Dedifferentiated amniotic fluid mesenchymal stem cell (primary cell): Measurements from ENCODE around the gene ZIC1.

Source experiments
- DNase-seq: peaks from one replicate; pipeline ENCODE4 v3.0.0-alpha.2; 2016; ENCODE audit errors: extremely low spot score

ZIC1 gene

DNA sequence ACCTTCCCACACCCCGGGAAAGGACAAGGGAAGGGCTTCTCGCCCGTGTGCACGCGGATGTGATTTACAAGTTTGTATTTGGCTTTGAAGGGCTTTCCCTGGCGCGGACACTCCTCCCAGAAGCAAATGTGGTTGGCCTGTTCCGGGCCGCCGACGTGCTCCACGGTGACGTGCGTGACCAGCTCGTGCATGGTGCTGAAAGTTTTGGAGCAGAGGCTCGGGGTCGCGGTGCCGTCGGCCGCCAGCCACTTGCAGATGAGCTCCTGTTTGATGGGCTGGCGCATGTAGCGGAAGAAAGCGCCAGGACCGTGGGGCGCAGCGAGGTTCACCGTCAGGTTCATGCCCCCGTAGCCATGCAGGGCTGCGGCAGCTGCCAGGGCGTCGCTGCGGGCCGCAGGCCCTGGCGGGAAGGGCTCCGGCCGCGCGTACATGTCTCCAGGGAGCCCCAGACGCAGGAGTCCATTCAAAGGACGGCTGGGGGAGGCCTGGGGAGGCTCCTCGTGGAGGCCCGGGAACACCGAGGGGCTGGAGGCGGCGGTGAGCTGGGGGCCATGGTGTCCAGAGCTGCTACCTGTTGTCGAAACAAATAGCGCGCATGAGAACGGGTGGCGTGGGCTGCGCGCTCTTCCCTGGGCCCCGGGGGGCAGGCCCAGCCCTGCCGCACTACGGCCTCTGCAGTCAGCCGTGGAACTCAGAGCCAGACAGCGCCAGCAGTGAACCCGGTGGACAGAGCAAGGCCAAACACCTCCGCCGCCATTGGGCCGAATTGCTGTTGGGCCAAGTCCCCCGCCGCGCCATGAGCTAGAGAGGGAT lies 13.1 kb upstream of the ZIC1 start:
- DNase-seq: no peak

DNA sequence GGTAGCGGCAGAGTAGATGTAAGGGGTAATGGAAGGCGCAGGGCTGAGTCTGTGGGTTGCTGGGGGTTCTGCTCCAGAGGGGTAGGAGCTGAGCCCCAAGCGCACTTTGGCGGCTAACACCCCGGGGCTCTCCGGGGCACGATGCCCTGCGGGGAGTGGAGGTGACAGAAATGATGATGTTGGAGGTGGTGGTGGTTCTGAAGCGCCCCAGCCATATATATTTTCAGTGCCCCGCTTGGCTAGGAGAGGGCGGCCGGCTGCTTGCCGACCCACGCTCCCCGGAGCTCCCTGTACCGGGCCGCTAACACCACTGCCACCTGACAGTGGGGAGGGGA lies 12.5 kb upstream of the ZIC1 start:
- DNase-seq: no peak

DNA sequence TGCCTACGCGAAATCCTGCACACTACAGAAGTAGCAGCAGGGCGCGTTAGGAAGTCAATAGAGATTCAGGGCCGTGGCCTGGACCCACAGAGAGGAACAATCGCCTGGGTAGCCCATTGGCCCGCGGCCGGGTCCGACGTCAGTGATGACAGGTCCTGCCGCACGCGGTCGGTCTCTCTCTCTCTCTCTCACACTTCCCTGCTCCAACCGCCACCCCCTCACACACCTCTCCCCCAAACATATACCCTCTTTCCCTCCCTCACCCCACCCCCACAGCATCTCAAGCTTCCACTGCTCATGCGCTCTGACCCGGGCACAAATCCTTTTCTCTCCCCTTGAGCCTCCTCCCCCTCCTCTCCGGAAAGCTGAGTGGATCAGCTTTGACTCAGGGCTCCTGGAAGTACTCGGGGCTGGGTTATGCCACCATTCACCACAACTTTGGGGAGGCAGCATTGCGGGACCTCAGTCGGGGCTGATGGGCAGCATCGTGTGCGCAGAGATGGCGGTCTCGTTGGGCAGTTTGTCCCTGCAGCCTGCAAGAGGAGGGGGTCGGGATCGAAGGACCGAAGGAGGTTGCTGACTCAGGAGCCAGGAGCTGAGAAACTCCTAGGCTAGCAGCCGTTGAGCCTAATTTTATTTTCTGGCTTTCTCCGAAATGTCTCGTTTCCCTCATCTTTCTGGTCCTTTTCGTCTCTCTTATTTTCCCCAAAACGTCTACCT lies 11.8 kb upstream of the ZIC1 start:
- no peak for DNase-seq

DNA sequence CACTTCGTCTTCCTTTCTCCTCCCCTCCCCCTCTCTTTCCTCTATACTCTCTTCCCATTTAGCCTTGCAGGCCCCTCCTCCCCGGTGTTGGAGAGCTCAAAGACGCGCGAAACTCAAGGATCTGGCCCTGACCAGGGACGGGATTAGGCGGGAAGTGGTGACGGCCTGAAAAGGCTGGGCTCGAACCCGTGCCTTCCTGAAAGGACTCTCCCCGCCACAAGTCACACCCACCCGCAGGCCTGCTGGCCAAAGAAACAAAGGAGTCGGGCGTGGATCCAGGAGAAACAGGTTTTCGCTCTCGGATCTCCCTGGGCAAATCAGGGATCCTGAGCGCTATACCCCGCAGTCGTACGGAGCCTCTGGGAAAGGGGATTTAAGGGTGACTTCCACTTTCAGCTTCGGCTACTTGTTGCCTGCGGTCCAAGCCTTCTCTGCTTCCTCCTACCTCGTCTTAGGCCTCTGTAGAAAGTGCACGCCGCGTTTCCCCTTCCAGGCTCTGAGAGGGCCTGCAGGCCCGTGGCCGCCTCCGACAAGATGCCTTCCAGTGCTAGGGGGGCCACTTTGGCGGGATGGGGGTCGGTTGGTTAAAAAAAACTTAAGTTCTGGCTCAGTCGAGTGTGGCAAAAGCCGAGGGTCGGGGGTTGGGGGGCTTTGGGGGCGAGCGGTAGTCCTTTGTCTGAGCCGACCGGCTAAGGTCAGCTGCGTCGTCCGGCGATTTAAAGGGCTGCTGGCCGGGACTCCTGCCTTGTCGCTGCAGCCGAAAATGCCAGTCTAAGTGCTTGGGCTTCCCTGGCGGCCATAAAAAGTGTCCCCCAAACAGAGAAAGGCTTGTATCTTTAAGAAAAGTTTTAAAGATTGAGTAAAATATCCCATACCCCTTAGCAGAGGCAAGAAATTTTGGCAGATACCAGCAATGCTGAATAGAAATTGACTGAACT lies 11.0 kb upstream of the ZIC1 start:
- DNase-seq: no peak

DNA sequence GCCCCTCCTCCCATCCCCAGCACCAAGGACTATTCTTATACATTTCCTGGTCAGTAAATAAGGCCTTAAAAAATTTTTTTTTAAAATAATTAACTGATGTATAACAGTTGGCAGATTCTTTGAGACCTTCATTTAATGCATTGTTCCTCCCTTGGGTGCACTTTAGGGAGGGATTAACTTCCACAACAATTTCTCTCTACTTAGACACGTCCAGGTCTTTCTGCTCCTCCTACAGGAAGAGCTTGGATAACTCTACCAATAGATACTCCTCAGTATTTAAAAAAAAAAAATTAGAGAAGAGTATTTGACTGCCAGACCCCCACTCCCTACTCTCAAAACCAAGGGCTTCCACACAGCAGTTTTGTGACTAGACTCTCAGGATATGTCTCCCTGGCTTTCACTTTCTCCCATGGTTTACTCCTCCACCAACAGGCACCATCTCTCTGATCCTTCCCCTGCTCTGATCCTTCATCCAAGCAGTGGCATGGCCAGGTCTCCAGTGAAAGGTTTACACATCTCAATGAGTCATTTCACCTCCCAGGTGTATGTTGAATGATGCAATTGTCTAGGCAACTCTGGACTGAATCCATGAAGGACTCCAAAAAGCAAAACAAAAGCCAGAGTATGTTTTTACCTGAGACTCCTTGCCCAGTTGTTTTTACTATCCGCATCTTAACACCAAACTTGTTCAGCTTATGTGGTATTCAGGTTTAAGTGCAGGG lies 10.2 kb upstream of the ZIC1 start:
- no peak for DNase-seq

DNA sequence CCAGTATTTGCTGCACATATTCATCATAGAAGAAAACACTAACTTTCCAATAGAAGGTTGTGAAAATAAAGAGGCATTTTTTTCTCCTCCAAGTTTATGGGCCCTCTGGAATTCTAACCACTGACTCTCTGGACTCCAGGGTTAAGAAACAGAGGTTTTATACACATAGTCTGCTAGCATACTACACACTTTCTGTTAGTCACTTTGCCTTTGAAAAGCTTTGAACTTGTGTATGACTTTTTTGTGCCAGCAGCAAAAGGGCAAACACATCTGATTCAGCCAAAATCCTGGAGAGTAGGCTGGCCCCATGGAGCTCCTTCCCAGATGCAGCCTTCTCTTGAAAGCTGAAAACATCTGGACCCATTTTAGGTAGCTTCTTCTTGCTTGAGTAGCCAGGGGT lies 9.1 kb upstream of the ZIC1 start:
- DNase-seq: no peak

DNA sequence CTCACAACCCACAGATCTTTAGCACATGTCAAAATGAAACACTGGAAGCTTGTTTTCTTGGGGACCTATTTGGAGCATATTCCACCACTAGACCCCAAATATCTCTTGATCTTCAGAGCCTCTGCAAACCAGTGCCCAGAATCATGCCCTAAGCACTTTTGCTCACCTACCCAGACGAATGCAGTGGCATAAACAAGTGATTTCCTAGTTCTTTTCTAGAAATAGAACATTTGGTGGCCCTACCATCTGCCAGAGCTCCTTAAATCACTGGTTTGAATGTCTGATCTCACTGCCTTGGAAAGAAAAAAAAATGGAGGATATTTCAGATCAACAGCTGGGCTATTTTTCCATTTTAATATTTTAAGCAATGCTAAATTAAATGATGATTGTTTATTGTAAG lies 8.2 kb upstream of the ZIC1 start:
- no peak for DNase-seq

DNA sequence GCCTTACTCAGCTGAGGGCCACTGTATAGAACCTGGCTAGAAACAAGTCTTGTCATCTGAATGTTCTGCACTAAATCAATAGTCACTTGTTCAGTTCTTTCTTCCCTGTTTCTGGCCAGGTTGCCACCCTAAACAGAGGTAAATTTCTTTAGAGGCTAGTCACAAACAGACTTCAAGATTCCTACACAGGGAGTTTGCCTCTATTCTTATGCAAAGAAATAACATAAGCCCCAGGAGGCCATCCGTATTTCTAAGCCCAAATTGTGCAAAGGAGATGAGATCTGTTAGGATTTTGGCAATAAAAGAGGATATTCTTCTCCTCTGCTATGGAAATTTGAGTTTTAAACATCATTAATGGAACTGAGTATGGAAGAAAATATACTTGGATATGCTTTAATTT lies 7.7 kb upstream of the ZIC1 start:
- no peak for DNase-seq

DNA sequence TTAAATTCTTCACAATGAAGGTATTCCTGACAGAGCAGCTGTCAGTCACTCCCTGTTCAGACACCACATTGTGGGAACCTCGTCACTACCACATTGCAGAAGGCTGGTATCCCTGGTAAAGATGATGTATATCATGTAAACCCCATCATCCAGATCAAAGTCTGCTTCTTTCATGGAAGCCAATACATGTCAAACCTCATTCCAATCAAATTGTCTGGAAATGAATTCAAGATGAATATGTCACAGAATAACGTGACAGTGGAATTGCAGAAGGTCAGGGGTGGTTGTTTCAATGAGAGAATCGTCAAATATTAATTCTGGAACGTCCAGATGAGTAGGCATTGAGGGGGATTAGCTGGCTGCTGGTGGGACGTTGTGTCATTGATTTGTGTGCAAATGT lies 7.0 kb upstream of the ZIC1 start:
- no peak for DNase-seq

DNA sequence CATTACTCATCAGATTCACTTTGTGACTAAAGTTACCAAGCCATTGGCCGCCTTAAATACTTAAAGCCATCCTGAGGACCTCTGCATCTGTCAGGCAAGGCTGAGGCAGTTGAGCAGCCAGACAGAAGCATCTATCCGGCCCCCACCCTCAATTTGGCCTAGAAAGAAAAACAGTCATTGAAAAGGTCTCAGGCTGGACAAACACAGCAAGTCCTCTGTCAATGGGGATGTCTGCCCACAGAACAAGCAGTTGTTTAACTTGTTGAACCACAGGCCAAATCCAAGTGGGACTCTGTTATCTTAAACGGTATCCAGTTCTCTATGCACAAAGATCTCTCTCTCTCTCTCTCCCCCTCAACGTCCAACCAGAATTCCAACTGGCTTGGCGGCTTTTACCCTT lies 5.7 kb upstream of the ZIC1 start:
- no peak for DNase-seq

DNA sequence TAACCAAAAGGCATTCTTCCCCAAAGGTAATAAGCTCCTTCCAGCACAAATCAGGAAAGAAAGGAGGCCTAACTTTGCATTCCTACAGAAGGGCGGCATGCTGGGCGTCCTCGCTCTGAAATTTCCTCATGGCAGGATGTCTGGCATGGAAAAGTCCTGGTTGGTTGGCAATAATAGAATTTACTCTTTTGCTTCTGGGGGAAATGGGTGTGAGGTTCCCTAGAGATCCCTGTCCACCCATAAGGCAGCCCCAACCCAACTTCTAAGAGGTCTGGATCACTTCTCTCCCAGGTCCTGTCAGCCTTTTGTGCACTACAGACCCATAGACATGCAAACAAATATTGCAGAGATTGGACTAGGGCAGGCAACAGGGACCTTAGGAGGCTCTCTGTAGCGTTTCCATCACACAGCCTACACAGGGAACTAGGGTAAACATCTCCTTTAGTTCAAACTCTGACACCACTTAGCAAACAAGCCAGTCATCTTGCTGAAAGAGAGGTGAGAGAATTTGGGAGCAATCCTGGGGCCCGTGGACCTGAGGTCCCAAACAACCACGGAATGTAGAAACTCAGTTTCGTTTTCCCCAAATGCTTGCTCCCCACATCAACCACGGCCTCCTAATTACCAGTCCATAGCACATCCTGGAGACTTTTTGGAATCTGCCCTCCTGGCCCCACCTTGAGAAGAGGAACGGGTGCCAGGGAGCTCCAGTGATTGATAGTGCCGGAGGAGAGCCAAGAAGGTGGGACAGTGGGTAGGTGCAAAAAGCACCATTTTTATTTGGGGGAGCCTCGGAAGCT lies 5.0 kb upstream of the ZIC1 start:
- DNase-seq: no peak

DNA sequence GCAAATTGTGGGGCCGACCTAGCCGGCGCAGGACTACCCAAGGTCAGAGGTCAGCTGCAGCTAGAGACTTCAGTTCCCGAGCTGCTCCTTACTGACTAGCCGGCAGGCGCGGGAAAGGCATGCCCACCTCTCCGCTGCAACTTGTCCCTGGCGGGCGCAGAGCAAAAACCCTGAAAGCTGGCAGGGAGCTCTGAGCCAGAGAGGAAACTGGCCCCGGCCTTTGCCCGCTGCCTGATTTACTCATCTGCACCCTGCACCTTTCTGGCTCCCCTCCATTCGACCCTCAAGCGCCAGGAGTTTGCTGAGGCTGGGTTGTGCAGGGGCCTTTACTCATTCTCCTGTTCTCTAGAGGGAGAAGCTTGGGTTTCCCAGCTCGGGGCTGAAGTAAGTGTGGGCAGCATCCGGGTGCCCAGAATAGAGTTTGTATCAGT lies 4.3 kb upstream of the ZIC1 start:
- DNase-seq: no peak

DNA sequence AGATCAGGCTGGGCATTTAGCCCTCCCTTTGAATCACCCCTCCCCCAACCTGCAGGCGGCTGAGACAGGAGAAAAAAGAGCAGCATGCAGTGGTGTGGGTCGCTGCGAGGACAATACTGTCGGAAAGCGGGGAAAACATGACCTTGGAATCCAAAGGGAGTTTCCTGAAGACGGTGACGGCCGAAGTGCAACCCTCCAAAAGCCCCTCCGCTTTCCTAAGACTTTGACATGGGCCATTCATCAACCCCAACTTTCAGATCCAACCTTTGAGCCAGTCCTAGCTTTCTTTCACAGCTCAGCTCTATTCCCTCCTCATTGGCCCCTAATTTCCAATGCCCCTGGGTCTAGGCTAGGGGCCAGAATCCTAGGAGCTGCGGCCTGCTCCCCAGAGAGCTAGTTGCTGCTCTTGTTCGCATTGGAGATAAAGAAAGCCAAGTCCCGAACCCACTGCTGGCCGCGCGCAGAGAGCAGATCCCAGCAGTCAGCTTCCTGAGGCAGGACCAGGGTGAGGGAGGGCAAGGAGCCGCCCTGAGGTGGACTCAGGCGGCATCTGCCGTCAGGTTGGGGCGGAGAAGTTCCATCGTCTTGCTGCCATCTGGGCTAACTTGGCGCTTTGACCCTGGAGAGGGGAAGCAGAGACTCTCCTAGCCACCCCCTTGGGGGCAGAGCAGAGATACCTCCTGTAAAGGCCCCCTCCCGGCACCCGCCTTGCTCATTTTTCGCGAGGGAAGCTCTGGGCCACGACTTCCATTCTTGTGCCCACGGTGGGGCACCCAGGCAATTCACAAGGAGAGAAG lies 3.7 kb upstream of the ZIC1 start:
- no peak for DNase-seq

DNA sequence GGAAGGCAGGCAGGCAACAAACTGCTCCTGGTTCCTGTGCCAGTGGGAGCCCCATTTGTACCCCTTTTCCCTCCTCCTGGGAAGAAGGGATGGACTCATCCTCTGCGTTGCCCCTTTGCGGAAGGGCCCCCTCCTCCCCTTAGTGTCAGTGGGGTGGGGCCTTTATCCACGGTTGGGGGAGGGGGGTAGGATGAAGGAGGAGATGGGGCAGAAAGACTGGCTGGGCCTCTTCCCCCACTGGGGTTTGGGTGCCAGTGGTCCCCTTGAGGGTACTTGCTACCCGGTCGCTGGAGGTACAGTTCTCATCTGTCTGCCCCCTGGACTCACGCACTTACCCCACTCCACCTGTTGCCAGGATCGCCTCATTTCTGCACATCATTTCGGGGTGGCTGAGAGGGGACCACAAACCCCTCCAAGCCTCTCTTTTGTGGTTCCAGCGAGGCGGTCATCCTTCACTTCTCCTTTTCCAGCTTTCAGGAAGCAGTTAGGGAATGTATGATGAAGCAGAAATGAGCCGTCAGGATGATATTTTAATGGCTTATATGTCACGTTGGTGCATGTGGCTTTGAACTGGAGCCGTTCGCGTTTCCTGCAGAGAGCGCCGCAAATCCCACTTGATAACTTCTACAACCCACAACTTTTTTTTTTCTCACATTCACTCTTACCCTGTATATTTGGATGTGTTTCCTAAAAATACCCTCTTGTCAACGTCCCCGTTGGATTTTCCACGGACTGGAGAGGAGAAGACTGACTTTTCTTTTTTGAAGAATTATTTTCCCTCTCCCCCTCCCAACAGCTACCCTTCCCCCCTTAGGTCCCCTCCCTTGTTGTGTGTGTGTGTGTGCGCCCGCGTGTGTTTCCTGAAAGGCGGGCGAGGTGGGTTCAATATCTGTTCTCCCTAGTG lies 2.9 kb upstream of the ZIC1 start, which contains the start of gene ZIC4:
Gene ZIC4 (minus strand): TSS at position 516 of the 904 bp plus-strand sequence. CDS start 3,746 bp downstream, outside the sequence.
- no peak for DNase-seq

DNA sequence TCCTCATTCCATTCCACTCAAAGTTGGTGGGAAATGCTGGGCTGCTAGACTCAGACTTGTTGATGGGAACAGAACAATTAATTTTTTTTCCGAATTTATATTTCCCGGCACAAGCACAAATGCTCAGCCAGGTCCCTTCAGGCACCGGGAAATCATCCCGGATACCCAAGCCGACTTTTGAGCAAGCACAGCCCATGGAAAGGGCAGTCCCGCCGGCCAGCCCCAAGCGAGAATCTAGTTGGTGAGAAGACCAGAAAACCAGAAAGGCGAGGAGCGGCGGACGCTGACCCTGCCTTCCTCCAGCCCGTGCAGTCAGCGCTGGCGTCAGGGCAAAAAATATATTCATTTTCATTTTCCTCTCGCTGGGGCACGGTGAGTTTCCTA lies 2.1 kb upstream of the ZIC1 start:
- no peak for DNase-seq

DNA sequence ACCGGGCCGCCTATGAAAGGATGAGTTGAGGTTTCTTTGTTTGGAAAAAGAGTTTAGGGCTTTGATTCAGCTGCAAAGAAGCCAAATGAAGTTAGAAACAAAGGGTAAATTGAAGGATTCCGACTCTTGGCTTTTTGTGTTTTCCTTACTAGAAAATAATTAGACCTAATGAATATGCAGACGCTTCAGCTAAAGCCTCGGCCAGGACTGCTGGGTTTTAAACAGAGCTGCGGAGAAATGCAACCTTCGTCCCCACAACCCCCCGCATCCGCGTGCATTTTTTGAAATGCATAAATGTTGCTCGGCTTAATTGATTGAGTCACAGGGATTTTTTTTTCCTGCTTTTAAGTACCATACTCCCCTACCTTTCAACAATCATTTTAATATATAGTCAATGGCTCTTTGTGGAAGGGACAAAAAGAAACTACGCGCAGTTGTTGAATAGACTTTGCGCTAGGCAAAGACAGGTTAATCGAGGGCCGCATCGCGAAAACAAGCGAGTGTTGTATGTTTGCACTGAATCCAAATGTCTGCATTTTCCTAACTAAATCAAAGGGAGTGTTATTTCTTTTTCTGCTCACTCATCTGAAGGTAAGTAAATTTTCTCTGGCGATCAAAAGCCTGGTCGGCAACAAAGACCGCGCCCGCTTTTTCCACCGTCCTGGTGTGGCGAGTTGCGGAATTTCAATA lies 1.5 kb upstream of the ZIC1 start:
- no peak for DNase-seq

DNA sequence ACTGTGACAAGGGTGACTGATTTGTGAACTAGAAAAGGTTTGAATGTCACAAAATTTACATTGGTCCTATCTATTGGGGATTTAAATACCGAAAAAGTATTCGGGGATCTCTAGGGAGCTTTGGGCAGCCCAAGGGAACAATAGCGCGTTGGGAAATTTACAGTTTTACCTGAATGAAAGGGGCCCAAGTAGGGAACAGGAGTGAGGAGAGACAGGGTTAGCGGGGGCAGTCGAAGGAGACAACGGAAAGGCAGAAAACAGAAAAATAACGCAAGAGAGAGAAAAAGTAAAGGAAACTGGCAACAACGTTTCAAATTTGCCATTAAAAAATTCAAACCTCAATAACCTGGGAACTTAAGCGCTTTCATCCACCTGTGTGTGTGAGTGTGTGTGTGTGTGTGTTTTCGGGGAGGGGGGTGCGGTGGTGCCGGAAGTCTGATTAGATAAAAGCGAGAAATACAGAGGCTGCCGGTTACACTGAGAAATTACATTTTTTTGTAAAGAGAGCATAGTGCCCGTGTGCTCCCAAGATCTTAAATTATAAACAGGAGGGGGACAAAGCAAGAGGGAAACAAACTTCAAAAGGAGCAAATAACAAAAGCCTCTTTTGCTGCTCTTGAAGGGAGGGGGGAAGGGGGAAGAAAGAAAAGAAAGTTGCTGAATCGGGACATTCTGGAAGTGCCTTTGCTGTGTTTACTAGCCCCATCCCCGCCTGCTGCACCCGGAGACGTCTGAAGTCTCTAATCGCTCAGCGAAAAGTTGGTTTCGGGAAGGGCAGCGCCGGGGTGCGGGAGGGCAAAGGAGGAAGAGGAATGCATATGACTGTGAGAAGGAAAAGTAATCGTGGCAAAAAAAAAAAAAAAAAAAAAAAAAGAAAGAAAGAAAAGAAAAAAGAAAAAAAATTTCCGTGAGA lies 721 bp upstream of the ZIC1 start:
- DNase-seq: no peak
